IMR-90 (cell line): ENCODE data around the gene ORMDL2. TPM values are rescaled to one million over a fixed set of nuclear protein-coding genes. Genes with fewer than 3 reads are reported as not detected.

ENCODE experiments used
- ATAC-seq: fragments of 200-7000 bp; cut with Tn5 transposase; 2 replicates; pipeline ENCODE4 v1.9.1; 2020; ENCODE audit warnings: low read depth, mild to moderate bottlenecking, moderate library complexity
- BruUV-seq: library from RNA; stranded (reverse); fragments of 400-500 nt; replicated peaks from 2 replicates; lab custom pipeline; 2021; lab: Mats Ljungman, UMichigan
- CTCF ChIA-PET: fragments of 300-600 bp; formaldehyde crosslinking; extraction: SDS; loops from one replicate; lab custom pipeline; 2021; ENCODE audit warnings: antibody characterized with exemption; lab: Yijun Ruan, JAX
- POLR2A ChIA-PET: fragments of 300-600 bp; sonication (Branson Sonifier 250); formaldehyde crosslinking; loops from one replicate; lab custom pipeline; 2022; ENCODE audit warnings: antibody characterized with exemption; ENCODE audit not compliant: unreplicated experiment; lab: Charles Lee
- DNase-seq: peaks from one replicate; pipeline ENCODE4 v3.0.0; 2013
- H2AFZ ChIP-seq: replicated peaks from 2 replicates; pipeline ENCODE3; 2013; ENCODE audit warnings: low read length, mild to moderate bottlenecking; ENCODE audit not compliant: poor library complexity
- H2AK5ac ChIP-seq: 2 replicates; pipeline ENCODE4 v1.6.1; 2013; ENCODE audit warnings: low read depth, low read length, inconsistent platforms
- H2AK9ac ChIP-seq: replicated peaks from 2 replicates; pipeline ENCODE3; 2013; ENCODE audit warnings: mild to moderate bottlenecking, low read depth, low read length, moderate library complexity; ENCODE audit not compliant: poor library complexity
- H2BK120ac ChIP-seq: 2 replicates; pipeline ENCODE4 v1.6.1; 2013; ENCODE audit warnings: low read depth, low read length, inconsistent platforms
- H2BK15ac ChIP-seq: 3 replicates; pipeline ENCODE4 v1.6.1; 2013; ENCODE audit warnings: low read depth, low read length, inconsistent platforms
- H2BK20ac ChIP-seq: 2 replicates; pipeline ENCODE4 v1.6.1; 2013; ENCODE audit warnings: low read depth, mild to moderate bottlenecking, inconsistent platforms, low read length, moderate library complexity
- H2BK5ac ChIP-seq: 2 replicates; pipeline ENCODE4 v1.6.1; 2013; ENCODE audit warnings: mild to moderate bottlenecking, low read depth, low read length, inconsistent platforms; ENCODE audit not compliant: poor library complexity, severe bottlenecking
- H3K14ac ChIP-seq: replicated peaks from 2 replicates; pipeline ENCODE4 v1.6.1; 2013; ENCODE audit warnings: low read depth, low read length, inconsistent platforms
- H3K18ac ChIP-seq: 2 replicates; pipeline ENCODE4 v1.6.1; 2013; ENCODE audit warnings: low read depth, low read length, control low read depth
- H3K23ac ChIP-seq: 2 replicates; pipeline ENCODE4 v1.6.1; 2013; ENCODE audit warnings: low read depth, low read length, inconsistent platforms
- H3K27ac ChIP-seq: 2 replicates; pipeline ENCODE4 v1.5.1; 2013; ENCODE audit warnings: mild to moderate bottlenecking, control low read depth, low read length; ENCODE audit not compliant: insufficient read depth
- H3K27me3 ChIP-seq: 2 replicates; pipeline ENCODE4 v1.6.1; 2013; ENCODE audit warnings: low read length; ENCODE audit not compliant: control insufficient read depth, insufficient read depth
- H3K36me3 ChIP-seq: 2 replicates; pipeline ENCODE4 v1.6.1; 2013; ENCODE audit warnings: low read length, mixed read lengths; ENCODE audit not compliant: control insufficient read depth, insufficient read depth
- H3K4ac ChIP-seq: 2 replicates; pipeline ENCODE4 v1.6.1; 2013; ENCODE audit warnings: low read depth, low read length, inconsistent platforms
- H3K4me1 ChIP-seq: 2 replicates; pipeline ENCODE4 v1.6.1; 2013; ENCODE audit warnings: low read length, mixed read lengths; ENCODE audit not compliant: control insufficient read depth, insufficient read depth
- H3K4me2 ChIP-seq: 2 replicates; pipeline ENCODE4 v1.6.1; 2013; ENCODE audit warnings: low read depth, mild to moderate bottlenecking, control low read depth, low read length, moderate library complexity
- H3K4me3 ChIP-seq: 2 replicates; pipeline ENCODE4 v1.5.1; 2013; ENCODE audit warnings: low read depth, mild to moderate bottlenecking, control low read depth, low read length, moderate library complexity; ENCODE audit not compliant: insufficient read depth
- H3K56ac ChIP-seq: 2 replicates; pipeline ENCODE4 v1.6.1; 2013; ENCODE audit warnings: low read length, inconsistent platforms; ENCODE audit not compliant: insufficient read depth; ENCODE audit errors: extremely low read depth
- H3K79me1 ChIP-seq, 2 experiments: 2 replicates each; pipeline ENCODE4 v1.6.1; 2013; ENCODE audit warnings: low read length in 2 of 2, inconsistent platforms in 1 of 2, low read depth in 1 of 2
- H3K9ac ChIP-seq: 2 replicates; pipeline ENCODE4 v1.6.1; 2013; ENCODE audit warnings: low read depth, low read length, control low read depth
- H3K9me1 ChIP-seq: 2 replicates; pipeline ENCODE4 v1.6.1; 2013; ENCODE audit warnings: low read length, inconsistent platforms; ENCODE audit not compliant: insufficient read depth
- H3K9me3 ChIP-seq: 2 replicates; pipeline ENCODE4 v1.6.1; 2013; ENCODE audit warnings: low read length; ENCODE audit not compliant: control insufficient read depth, insufficient read depth
- H4K20me1 ChIP-seq: 2 replicates; pipeline ENCODE4 v1.6.1; 2013; ENCODE audit warnings: low read length, inconsistent platforms; ENCODE audit not compliant: insufficient read depth
- H4K5ac ChIP-seq: 2 replicates; pipeline ENCODE4 v1.6.1; 2013; ENCODE audit warnings: mild to moderate bottlenecking, low read depth, low read length, control low read depth
- H4K8ac ChIP-seq, 2 experiments: 2 replicates each; pipeline ENCODE4 v1.6.1; 2013; ENCODE audit warnings: low read depth in 2 of 2, low read length in 2 of 2, control low read depth in 1 of 2, inconsistent platforms in 1 of 2
- H4K91ac ChIP-seq: 2 replicates; pipeline ENCODE4 v1.6.1; 2013; ENCODE audit warnings: low read depth, low read length, inconsistent platforms; ENCODE audit not compliant: insufficient read depth
- CTCF ChIP-seq: conservative IDR thresholded peaks from 2 replicates; pipeline ENCODE4 v1.5.1; 2012; ENCODE audit warnings: mild to moderate bottlenecking, low read depth, low read length, improper control_type of control experiment
- FOS ChIP-seq: fragments of 150-350 bp; IDR thresholded peaks from 2 replicates; pipeline ENCODE4 v1.6.1; 2016; ENCODE audit warnings: low read depth, low read length
- MAZ ChIP-seq: IDR thresholded peaks from 2 replicates; pipeline ENCODE4 v1.6.1; 2012; ENCODE audit warnings: low read depth, mild to moderate bottlenecking, low read length, improper control_type of control experiment, moderate library complexity, borderline replicate concordance
- MXI1 ChIP-seq: IDR thresholded peaks from 2 replicates; pipeline ENCODE4 v1.6.1; 2012; ENCODE audit warnings: low read depth, mild to moderate bottlenecking, low read length, moderate library complexity, borderline replicate concordance
- SMC3 ChIP-seq: fragments of 150-350 bp; IDR thresholded peaks from 2 replicates; pipeline ENCODE4 v1.6.1; 2016; ENCODE audit warnings: low read depth, mild to moderate bottlenecking, antibody characterized with exemption, low read length, moderate library complexity
- WGBS, 2 experiments: methylation state at CpG; one replicate each; pipeline versions ENCODE4 v1.1.5 to v1.1.7; 2013; ENCODE audit warnings: missing lambda C conversion rate in 2 of 2; ENCODE audit not compliant: insufficient read length in 1 of 2; ENCODE audit errors: extremely low coverage in 2 of 2; 5-methylcytosine and 5-hydroxymethylcytosine counted together
- dilution Hi-C: fragments of 300-500 bp; cut with HindIII; formaldehyde crosslinking; loops from one replicate; pipeline ENCODE4 v1.14.3; 2018; ENCODE audit warnings: low sequenced_read_pairs; ENCODE audit not compliant: unreplicated experiment
- in situ Hi-C: fragments of 300-500 bp; cut with MboI; formaldehyde crosslinking; loops from 3 replicates; pipeline ENCODE4 v1.14.3; 2019; ENCODE audit warnings: low sequenced_read_pairs, inconsistent platforms, mixed read lengths
- intact Hi-C: fragments of 100-400 bp; cut with micrococcal nuclease; formaldehyde crosslinking; loops from 2 replicates; pipeline ENCODE4 v1.10.0; 2022
- polyA plus RNA-seq, 3 experiments: library from polyadenylated mRNA; depleted of rRNA; stranded (reverse); fragments of >200 nt; gene quantifications; 2 replicates each; pipeline ENCODE4 v1.2.3, GENCODE V29; 2012; ENCODE audit warnings: low replicate concordance in 1 of 3
- total RNA-seq: library from RNA; depleted of rRNA; stranded (reverse); fragments of >200 nt; gene quantifications from 2 replicates; pipeline ENCODE4 v1.2.3, GENCODE V29; 2012

The ORMDL2 gene
- total and polyA plus RNA-seq, 2 of the 4 experiments (the other 2 are of a cell fraction): 20.4 to 39.7 TPM

- Histone ChIP-seq H3K23ac (no peak overlapping the region), H3K4ac (no peak overlapping the region), H3K4me3 (no peak overlapping the region), H4K5ac (peak overlapping the region; percentile 12; the same call in 1 of the 2 replicates), H3K27ac (no peak overlapping the region), H2AK9ac (peak overlapping the region; percentile 65), H2AK5ac (peak overlapping the region; percentile 29; the same call in 1 of the 2 replicates), H3K27me3 (no peaks in the 10 kb centered on the region), H3K14ac (no peak overlapping the region), H2BK15ac (no peak overlapping the region), H3K9ac (no peak overlapping the region), H3K79me1 (peaks cover 15 to 25% of the 10 kb centered on the region in 2 experiments), H2BK120ac (no peak overlapping the region; the same call in 1 of the 2 replicates), H4K91ac (no peak overlapping the region), H4K20me1 (no peaks in the 10 kb centered on the region), H3K4me2 (no peak overlapping the region), H2AFZ (no peak overlapping the region), H3K36me3 (peaks cover under 1% of the 10 kb centered on the region; the same call in 1 of the 2 replicates), H3K9me3 (no peaks in the 10 kb centered on the region), H3K9me1 (peaks cover 20% of the 10 kb centered on the region), H3K4me1 (peaks cover 21% of the 10 kb centered on the region), H2BK20ac (no peak overlapping the region), H2BK5ac (no peak overlapping the region), H3K18ac (no peak overlapping the region), H4K8ac (no peak overlapping the region), H3K56ac (no peak overlapping the region)
- intact Hi-C loops (no loop called here), dilution Hi-C loops (no loop called here), in situ Hi-C loops (no loop called here)
- CTCF ChIA-PET: interaction anchor here (1.0 kb wide), 1 partner anchor 84 kb away, joined by 3 read pairs; no protein-coding TSS in a partner anchor
- POLR2A ChIA-PET: interaction anchor here (0.6 kb wide), 1 partner anchor 110 kb away, joined by 3 read pairs; no protein-coding TSS in a partner anchor
- BruUV-seq: no TSS peak
- no peak for DNase-seq
- TF ChIP-seq MAZ (no peak), CTCF (no peak), FOS (no peak), SMC3 (no peak), MXI1 (no peak)
- no peak for ATAC-seq
- 90% methylated on average over 2 of the region's 7 CpGs; no CpG with 5 or more reads in 1 of the 2 experiments for WGBS, 2 experiments
Measured at GRCh38 chr12:55845785-55846496, 28.1 kb downstream of the ORMDL2 start.
